ENCODE data around the gene RNF215.
"Not testable (repeated sequence)": the region's sequence is repeated elsewhere in the genome, so short reads cannot be mapped to it uniquely, and the experiment has no call there.

- TF ChIP-seq POLR2A (IDR thresholded peaks at IDR 0.05) = not testable (repeated sequence)
- TF ChIP-seq, protein P1, sequence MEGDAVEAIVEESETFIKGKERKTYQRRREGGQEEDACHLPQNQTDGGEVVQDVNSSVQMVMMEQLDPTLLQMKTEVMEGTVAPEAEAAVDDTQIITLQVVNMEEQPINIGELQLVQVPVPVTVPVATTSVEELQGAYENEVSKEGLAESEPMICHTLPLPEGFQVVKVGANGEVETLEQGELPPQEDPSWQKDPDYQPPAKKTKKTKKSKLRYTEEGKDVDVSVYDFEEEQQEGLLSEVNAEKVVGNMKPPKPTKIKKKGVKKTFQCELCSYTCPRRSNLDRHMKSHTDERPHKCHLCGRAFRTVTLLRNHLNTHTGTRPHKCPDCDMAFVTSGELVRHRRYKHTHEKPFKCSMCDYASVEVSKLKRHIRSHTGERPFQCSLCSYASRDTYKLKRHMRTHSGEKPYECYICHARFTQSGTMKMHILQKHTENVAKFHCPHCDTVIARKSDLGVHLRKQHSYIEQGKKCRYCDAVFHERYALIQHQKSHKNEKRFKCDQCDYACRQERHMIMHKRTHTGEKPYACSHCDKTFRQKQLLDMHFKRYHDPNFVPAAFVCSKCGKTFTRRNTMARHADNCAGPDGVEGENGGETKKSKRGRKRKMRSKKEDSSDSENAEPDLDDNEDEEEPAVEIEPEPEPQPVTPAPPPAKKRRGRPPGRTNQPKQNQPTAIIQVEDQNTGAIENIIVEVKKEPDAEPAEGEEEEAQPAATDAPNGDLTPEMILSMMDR (IDR thresholded peaks at IDR 0.05) = not testable (repeated sequence)
Measured at GRCh38 chr22:30401024-30401423, 13.8 kb upstream of the RNF215 start.
